GOT3 (cell line): ENCODE results near the gene SPARC.
"Not testable (repeated sequence)": the region's sequence is repeated elsewhere in the genome, so short reads cannot be mapped to it uniquely, and the experiment has no call there.

Source experiments
- DNase-seq: peaks from one replicate; lab custom pipeline; 2025; ENCODE audit warnings: mixed read lengths; lab: John Stamatoyannopoulos, UW

Gene SPARC, protein sequence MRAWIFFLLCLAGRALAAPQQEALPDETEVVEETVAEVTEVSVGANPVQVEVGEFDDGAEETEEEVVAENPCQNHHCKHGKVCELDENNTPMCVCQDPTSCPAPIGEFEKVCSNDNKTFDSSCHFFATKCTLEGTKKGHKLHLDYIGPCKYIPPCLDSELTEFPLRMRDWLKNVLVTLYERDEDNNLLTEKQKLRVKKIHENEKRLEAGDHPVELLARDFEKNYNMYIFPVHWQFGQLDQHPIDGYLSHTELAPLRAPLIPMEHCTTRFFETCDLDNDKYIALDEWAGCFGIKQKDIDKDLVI

GRCh38 chr5:151686674-151687407 lies at the start of gene SPARC:
Gene SPARC, minus strand, starts transcription at chr5:151686915. Its CDS starts 10,727 bp downstream, at chr5:151676188.
- peak; percentile 94 for DNase-seq

- no peak for DNase-seq
Observed at GRCh38 chr5:151735646-151736045, 48.9 kb upstream of the SPARC start.

DNA sequence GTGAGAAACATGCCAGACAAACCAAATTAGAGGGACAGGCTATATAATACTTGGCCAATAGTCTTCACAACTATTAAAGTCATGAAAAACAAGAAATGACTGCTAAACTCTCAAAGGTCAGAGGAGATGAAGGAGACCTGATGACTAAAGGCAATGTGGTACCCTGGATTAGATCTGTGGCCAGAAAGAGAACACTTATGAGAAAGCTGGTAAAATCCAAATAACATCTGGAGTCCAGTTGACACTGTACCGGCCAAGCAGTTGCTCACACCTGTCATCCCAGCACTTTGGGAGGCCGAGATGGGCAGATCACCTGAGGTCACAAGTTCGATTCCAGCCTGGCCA lies 47.3 kb upstream of the SPARC start:
- no peak for DNase-seq

DNA sequence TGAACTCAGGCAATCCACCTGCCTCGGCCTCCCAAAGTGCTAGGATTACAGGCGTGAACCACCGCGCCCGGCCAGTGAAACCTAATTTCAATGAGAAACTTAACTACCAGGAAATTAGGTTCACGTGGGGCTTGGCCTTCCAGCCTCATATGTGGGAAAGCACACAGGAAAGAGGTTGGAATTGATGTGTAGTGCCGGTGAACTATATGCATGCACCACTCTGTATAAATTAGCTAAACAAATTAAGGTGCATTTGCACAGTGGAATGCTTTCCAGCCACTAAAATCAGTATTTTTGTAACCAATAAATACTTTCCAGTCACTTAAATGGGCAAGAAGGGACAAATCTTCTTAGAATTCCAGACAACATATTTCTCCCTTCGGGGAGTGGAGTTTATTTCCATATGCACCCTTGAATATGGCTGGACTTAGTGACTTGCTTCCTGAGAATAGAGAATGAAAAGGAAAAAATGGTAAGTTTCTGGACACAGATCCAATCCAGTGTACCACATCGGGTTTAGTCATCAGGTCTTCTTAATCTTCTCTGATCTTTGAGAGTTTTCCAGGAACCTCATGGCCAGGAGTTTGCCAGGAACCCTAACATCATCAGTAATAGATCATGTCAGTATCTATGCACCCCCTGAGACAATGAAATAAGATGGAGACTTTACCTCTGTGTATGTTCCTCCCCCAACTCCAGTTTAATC lies 46.8 kb upstream of the SPARC start:
- DNase-seq = no peak

DNA sequence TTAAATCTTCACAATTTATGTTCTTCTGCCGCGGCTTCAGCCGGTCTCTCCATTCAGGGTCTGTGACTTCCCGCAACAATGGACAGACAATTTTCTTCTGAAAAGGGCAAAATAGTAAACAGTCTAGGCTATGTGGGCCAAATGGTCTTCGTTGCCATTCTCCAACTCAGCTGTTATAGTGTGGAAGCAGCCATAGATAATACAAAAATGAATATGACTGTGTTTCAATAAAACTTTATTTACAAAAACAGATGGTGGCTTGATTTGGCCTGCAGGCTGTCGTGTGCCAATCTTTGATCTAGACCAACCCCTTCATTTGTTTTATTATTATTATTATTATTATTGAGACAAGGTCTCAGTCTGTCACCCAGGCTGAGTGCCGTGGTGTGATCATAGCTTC lies 43.7 kb upstream of the SPARC start:
- DNase-seq = no peak

- DNase-seq = not testable (repeated sequence)
Observed at GRCh38 chr5:151729597-151729996, 42.9 kb upstream of the SPARC start.

- DNase-seq = no peak
Observed at GRCh38 chr5:151724360-151724759, 37.6 kb upstream of the SPARC start.

GRCh38 chr5:151722546-151722945 lies 35.8 kb upstream of the SPARC start:
- no peak for DNase-seq

GRCh38 chr5:151721812-151722391 lies 35.2 kb upstream of the SPARC start:
- no peak for DNase-seq

- DNase-seq = no peak
Observed at GRCh38 chr5:151721087-151721646, 34.5 kb upstream of the SPARC start.

DNA sequence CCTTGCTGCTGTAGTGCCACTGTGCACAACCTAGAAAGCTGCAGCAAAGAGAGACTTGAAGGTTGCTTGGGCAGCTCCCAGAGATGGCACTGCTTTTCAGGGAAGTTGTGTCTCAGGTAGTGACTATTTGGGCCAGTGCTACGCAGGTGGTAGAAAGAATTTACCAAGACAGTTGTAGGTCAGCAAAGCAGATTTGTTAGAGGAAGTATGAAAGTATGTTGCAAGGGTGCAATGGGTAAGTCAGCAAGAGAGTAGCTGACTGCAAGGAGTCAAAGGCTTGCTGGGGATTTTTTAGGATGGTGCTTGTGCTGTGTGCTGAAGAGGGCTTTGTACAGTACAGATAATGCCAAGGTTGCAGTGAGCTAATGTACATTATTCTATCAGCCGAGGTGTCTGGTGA lies 33.5 kb upstream of the SPARC start:
- no peak for DNase-seq

DNA sequence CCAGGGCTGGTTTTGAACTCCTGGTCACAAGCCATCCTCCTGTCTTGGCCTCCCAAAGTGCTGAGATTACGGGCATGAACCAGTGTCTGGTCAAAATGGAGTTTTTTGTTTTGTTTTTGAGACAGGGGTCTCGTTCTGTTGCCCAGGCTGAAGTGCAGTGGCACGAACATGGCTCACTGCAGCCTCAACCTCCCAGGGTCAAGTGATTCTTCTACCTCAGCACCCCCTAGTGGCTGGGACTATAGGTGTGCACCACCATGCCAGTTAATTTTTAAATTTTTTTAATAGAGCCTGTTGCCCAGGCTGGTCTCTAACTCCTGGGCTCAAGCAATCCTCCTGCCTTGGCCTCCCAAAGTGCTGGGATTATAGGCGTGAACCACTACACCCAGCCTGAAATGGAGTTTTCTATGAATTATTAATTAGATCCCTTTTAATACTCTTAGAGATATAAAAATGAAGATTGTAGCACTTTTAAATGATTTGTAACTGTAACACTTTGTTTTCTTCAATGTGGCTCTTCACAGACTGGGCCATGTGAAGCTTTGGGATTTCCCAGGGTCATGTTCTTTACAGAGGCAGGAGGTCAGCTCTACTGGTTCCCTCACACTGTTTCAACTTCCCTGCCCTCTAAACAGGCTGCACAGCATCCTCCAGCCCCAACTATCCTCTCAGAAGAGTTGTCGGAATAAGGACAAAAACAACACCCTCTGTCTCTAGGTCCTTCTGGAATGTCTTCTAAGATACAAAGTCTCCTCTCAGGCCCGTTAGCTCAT lies 32.7 kb upstream of the SPARC start:
- no peak for DNase-seq

DNA sequence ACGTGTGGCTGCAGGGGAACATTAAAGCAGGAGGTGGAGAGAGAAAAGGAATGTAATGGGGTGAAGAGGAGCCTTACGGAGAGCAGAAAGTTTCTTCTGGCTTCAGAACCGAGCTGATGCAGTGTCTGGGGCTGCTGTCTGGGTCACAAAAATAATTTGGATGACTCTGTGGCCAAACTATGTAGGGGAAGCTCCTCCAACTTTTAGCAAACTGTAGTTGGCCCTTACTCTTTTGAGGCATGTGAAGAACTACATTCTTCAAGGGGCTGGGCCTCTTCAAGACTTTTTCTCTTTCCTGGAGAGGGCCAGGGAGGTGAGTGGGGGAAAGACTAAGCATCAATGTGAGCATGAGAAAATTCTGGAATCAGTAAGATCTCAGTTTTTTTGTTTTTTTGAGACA lies 31.9 kb upstream of the SPARC start:
- DNase-seq = no peak

GRCh38 chr5:151718153-151718552 lies 31.4 kb upstream of the SPARC start:
- no peak for DNase-seq

DNA sequence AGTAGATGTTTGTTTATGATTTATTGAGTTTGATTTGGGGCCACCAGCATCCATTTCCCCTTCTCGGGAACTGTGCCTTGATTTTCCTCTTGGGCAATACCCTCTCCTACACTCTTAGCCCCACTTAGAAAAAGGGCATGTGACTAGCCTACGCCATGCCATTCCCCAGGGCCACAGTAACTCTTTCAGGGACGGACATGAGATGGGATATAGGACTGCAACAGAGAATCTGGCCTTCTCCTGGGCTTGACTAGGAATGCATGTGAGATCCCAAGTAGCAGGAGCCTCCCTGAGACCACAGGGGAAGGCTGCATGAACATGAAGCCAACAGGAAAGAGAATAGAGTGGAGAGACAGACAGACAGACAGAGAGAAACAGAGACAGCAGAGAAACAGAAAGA lies 30.7 kb upstream of the SPARC start:
- no peak for DNase-seq

DNA sequence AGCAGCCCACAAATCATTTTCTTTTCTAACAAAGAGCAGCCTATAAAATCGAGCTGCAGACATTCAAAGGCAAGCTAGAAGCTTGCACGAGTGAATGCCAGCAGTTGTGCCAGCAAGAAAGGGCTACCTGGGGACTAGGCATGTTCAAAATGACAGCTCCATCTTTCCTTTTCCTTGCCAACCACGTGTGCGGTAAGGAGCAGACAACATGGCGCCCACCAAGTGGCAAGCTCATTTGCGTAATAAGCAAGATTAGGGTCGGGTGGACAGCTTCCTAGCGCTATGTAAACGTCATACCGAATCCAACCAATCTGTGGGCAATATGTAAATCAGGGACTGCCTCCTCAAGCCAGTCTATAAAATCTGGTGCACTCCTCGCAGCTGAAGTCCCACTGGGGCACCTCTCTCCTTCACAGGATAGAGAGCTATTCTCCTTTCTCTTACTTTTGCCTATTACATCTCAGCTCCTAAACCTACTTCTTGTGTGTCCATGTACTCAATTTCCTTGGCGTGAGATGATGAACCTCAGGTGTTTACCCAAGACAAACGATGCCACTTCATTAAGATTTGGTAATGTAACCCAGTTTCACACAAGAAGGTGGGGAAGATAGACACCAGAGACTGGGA lies 22.5 kb upstream of the SPARC start:
- no peak for DNase-seq

- no peak for DNase-seq
Observed at GRCh38 chr5:151708126-151708525, 21.4 kb upstream of the SPARC start.

DNA sequence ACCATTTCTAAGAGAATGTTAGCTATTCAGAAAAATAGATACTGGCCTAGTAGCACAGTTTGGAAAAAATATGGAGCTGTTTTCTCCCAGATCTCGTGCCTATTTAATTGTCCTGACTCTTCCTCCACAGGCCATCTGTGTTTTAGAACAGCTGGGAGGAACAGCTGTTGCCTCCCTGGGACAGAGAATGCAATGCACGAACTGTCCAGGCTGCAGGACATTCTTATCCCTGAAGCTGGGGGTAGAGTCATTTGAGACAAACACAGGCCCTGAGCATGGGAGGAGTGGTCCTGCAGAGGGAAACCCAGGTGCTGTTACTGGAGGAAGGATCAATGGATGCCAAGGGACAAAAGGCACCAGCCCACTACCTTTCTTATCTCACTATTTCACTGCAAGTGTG lies 20.9 kb upstream of the SPARC start:
- DNase-seq = no peak

GRCh38 chr5:151706906-151707305 lies 20.2 kb upstream of the SPARC start:
- DNase-seq = no peak

DNA sequence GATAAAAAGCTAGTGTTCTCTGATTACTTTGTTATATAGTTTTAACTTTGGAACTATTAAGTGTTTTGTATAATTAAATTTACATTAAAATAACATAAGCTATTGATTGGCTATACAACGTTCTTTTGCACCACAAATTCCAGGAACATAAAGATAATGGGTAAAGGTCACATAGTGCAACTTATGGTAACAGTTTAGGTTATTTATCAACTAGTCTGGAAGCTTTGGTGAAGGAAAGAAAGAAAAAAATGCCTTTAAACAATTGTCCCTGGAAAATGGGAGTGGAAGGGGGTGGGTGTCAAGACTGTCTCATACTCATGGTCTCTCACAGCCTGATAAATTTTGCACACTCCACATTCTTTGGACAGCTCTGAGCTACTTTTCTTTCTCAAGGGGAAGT lies 17.1 kb upstream of the SPARC start:
- DNase-seq = no peak

GRCh38 chr5:151703227-151703626 lies 16.5 kb upstream of the SPARC start:
- no peak for DNase-seq
